ENCODE measurements around the gene LNX2. TPM values are rescaled to one million over a fixed set of nuclear protein-coding genes. Genes with fewer than 3 reads are reported as not detected.
A peak's percentile ranks its signal among the peaks of the same experiment; 100 is the strongest.

Gene LNX2
- total RNA-seq, 3 donors from 2014 or later: 5.9 to 19.3 (median 19.2) TPM

DNA sequence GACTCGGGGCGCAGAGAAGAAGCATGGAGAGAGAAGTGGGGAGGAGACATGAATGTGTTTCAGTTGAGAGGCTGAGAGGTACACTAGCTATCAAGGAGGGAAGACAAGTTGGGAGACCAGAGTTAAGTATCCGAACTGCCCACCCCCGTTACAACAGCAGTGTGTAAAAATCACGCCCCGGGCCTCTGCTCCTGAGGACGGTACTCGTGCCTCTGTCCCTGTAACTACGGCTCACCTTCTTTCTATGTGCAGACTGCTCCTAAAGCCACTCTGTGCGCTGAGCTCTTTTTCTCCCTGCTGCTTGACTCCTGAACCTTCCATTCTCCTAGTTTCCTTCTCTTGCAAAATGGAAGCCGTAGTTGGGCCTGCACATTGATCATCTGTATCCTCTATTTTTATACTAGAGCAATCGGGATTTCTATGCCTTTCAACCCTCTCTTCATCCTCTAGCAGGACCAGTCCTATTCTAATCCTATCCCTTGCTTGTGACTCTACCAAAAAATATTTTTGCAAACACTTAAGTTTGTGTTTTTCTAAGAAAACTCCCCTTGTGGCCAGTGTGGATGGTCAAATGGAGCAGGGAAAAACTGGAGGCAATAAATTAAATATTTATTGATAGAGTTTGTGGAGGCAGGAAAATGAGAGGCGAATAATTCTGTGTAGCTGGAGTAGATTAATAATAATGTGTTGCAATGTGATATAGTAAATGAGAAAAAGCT, 1.9 kb upstream of the LNX2 start:
- no peak for DNase-seq (ENCODE audit: low spot score in 2 of 2)
- TF ChIP-seq POLR2A (IDR thresholded peaks at IDR 0.05) (no peak), POLR2AphosphoS5 (IDR thresholded peaks at IDR 0.05) (no peak)
- TF ChIP-seq, protein P1, sequence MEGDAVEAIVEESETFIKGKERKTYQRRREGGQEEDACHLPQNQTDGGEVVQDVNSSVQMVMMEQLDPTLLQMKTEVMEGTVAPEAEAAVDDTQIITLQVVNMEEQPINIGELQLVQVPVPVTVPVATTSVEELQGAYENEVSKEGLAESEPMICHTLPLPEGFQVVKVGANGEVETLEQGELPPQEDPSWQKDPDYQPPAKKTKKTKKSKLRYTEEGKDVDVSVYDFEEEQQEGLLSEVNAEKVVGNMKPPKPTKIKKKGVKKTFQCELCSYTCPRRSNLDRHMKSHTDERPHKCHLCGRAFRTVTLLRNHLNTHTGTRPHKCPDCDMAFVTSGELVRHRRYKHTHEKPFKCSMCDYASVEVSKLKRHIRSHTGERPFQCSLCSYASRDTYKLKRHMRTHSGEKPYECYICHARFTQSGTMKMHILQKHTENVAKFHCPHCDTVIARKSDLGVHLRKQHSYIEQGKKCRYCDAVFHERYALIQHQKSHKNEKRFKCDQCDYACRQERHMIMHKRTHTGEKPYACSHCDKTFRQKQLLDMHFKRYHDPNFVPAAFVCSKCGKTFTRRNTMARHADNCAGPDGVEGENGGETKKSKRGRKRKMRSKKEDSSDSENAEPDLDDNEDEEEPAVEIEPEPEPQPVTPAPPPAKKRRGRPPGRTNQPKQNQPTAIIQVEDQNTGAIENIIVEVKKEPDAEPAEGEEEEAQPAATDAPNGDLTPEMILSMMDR (IDR thresholded peaks at IDR 0.05): no peak
- H3K27me3 ChIP-seq: no peaks in the 10 kb centered on the region
- peaks cover 0 to 14% of the 10 kb centered on the region in 2 donors for H3K4me1 ChIP-seq
- no peaks in the 10 kb centered on the region for H3K9me3 ChIP-seq
- H3K27ac ChIP-seq: peak overlapping the region; percentile 97 to 99
- peak overlapping the region; percentile 82 to 93 (median 93) for H3K4me3 ChIP-seq
- intact Hi-C loops (cut with DNase I; ENCODE audit: low total_unique reads): loop anchor here (5.0 kb wide), 1 partner anchor 435 kb away; no protein-coding TSS in a partner anchor
- no peaks in the 10 kb centered on the region for H3K36me3 ChIP-seq

DNA sequence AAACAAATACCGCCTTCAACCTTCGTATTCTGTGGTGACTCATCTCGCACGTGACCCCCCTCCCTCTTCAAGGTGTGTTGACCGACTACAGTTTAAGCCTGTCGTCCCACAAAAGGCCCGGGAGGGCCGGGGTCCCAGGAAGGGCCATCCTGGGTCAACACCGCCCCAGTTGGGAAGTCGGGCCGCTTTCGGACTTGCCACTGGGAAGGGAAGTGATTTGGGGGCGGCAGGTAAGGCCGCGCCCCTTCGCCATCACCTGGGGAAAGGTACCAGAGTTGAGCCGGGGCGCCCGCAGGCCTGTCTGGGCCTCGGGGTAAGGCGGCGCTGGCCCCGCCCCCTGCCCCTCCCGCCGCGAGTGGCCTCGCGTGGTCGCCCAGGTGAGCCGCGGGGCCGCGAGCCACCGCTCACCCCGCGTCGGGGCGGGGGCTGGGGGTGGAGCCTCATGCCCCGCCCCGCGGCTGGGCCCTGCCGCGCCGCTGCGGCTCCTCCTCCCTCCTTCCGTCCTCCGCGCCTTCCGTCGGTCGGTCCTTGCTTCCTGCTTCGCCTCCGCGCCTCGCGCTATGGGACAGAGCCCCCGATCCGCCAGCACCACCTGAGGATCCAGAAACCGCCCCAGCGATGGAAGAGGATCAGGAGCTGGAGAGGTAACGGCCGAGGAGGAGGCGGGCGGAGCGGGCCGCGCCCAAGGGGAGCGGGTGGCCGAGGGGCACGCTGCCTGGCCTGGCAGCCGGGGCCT, 1.2 kb upstream of the LNX2 start, which contains the start of gene POLR1D:
TSS of gene POLR1D (plus strand) at position 527 of the 736 bp plus-strand sequence. CDS start at position 619, 92 bp downstream.
- intact Hi-C loops (cut with DNase I; ENCODE audit: low total_unique reads): loop anchor here (5.0 kb wide), 1 partner anchor 434 kb away; no protein-coding TSS in a partner anchor

DNA sequence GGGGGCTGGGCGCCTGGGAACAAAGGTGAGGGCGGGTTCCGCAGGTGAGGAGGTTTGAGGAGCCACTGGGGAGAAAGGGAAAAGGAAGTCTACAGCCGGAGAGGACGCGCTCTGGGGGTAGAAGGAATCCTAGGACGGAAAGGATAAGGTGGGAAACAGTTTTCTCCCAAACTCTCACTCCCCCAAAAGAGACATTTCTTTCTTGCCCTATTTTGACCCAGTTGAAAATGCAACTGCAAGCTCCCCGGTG, 712 bp upstream of the LNX2 start:
- Histone ChIP-seq H3K36me3 (no peaks in the 10 kb centered on the region), H3K27me3 (no peaks in the 10 kb centered on the region), H3K9me3 (no peaks in the 10 kb centered on the region), H3K4me3 (peak overlapping the region; percentile 82 to 93 (median 93)), H3K27ac (peak overlapping the region; percentile 97 to 99), H3K4me1 (peaks cover 0 to 14% of the 10 kb centered on the region in 2 donors)
- no peak for DNase-seq (ENCODE audit: low spot score in 2 of 2)
- intact Hi-C loops (cut with DNase I; ENCODE audit: low total_unique reads): loop anchor here (5.0 kb wide), 1 partner anchor 434 kb away; no protein-coding TSS in a partner anchor
- TF ChIP-seq, protein P1 (IDR thresholded peaks at IDR 0.05): no peak
- TF ChIP-seq POLR2A (IDR thresholded peaks at IDR 0.05) (no peak), POLR2AphosphoS5 (IDR thresholded peaks at IDR 0.05) (no peak)

More for the DNA sequence above, 1.2 kb upstream of the LNX2 start, which contains the start of gene POLR1D:
- no peaks in the 10 kb centered on the region for H3K36me3 ChIP-seq
- peak; percentile 76 to 84 for DNase-seq (ENCODE audit: low spot score in 2 of 2)
- H3K9me3 ChIP-seq: no peaks in the 10 kb centered on the region
- TF ChIP-seq, protein P1 (IDR thresholded peaks at IDR 0.05): no peak
- TF ChIP-seq POLR2AphosphoS5 (IDR thresholded peaks at IDR 0.05) (peak; percentile 72 to 86 (median 79)), POLR2A (IDR thresholded peaks at IDR 0.05) (peak; percentile 28)
- peaks cover 0 to 14% of the 10 kb centered on the region in 2 donors for H3K4me1 ChIP-seq
- no peaks in the 10 kb centered on the region for H3K27me3 ChIP-seq
- H3K4me3 ChIP-seq: peak within 1 kb of the TSS; percentile 82 to 93 (median 93)
- H3K27ac ChIP-seq: peak within 1 kb of the TSS; percentile 97 to 99

- H3K27ac ChIP-seq: peak overlapping the region; percentile 97 to 99
- H3K4me3 ChIP-seq: peak overlapping the region; percentile 82 to 93 (median 93)
- DNase-seq (ENCODE audit: low spot score in 2 of 2): peak; percentile 22 to 54
- TF ChIP-seq POLR2A (IDR thresholded peaks at IDR 0.05) (no peak), POLR2AphosphoS5 (IDR thresholded peaks at IDR 0.05) (no peak)
- TF ChIP-seq, protein P1 (IDR thresholded peaks at IDR 0.05): peak in 1 of 3 donors; percentile 31
- intact Hi-C loops (cut with DNase I; ENCODE audit: low total_unique reads): loop anchor here (5.0 kb wide), 1 partner anchor 433 kb away; no protein-coding TSS in a partner anchor
- no peaks in the 10 kb centered on the region for H3K27me3 ChIP-seq
- H3K36me3 ChIP-seq: no peaks in the 10 kb centered on the region
- no peaks in the 10 kb centered on the region for H3K9me3 ChIP-seq
- H3K4me1 ChIP-seq: peaks cover 0 to 14% of the 10 kb centered on the region in 2 donors
These were observed 477 bp downstream of the LNX2 start for GRCh38 chr13:27619728-27620376.

Data from breast epithelium (tissue), 4 donors.